Sigmoid colon (tissue), 4 donors: Measurements from ENCODE around the gene NR1H2.

Source experiments
- CTCF ChIP-seq, 4 experiments: fragments of 450-650 bp in 3 of 4; fragments of 200-600 bp in 1 of 4; IDR thresholded peaks; one replicate each; pipeline ENCODE4 v1.5.1; 2016 to 2019; ENCODE audit warnings: antibody characterized with exemption in 4 of 4, mild to moderate bottlenecking in 3 of 4, moderate library complexity in 2 of 4
- EP300 ChIP-seq, 4 donors: sonication (generic); formaldehyde crosslinking; IDR thresholded peaks; one replicate each; pipeline ENCODE4 v1.6.1; 2017; ENCODE audit warnings: antibody characterized with exemption in 4 of 4
- POLR2A ChIP-seq, 2 donors: fragments of 450-650 bp; IDR thresholded peaks; one replicate each; pipeline ENCODE4 v1.6.1; 2016; ENCODE audit warnings: antibody characterized with exemption in 2 of 2, mild to moderate bottlenecking in 2 of 2, moderate library complexity in 2 of 2

- TF ChIP-seq EP300 (IDR thresholded peaks at IDR 0.05) (no peak), POLR2A (IDR thresholded peaks at IDR 0.05) (no peak), CTCF (IDR thresholded peaks at IDR 0.05) (no peak)
Observed at GRCh38 chr19:50387868-50388245, 11.6 kb downstream of the NR1H2 start.
